Measurements from ENCODE around the gene FCHSD2. TPM values are rescaled to one million over a fixed set of nuclear protein-coding genes. Genes with fewer than 3 reads are reported as not detected.
A peak's percentile ranks its signal among the peaks of the same experiment; 100 is the strongest.

The FCHSD2 gene
- total and polyA plus RNA-seq, 2 of the 8 experiments (the other 6 are each of a cell fraction or from before 2014, with no cell fraction given) = 4.1 to 7.8 TPM

DNA sequence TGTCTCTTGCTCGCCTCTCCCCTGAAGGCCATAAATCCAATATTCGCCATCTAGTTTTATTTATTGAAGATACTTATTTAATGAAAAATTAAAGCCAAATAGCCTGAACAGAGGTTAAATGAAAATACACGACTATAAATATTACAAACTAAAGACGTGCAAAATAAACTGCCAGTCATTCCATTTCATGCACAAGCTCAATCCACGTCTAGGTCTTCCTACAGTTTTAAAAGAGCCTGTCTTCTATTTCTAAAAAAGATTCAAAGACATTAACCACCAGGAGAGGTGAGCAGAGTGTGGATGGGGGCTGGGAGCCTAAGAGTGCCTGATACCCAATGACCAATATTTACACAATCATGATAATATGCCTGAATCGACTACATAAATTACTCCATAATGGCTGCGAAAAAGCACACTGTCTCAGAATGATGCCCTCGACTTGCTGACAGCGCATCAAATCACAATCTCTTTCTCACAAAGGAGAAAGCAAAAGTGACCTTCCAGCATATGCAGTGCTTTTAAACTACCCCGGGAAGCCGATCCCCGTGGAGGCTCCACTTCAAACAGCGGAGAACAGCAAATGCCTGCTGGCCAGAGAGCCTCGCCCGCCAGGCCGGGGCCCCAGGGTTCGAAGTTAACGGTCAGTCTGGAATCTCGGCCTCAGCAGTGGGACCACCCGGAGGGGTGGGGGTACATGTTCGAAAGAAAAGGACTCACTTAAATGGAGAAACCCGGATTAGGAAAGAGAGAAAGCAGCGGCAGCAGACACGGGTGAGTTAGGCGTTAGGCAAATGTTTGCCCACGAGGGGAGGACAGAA is 1.7 kb downstream of the FCHSD2 start:
- H2BK12ac ChIP-seq (ENCODE audit: low read depth, low read length) = no peak overlapping the region

More for the DNA sequence above, 1.7 kb downstream of the FCHSD2 start:
- no peak overlapping the region for H2BK120ac ChIP-seq (replicated peaks; ENCODE audit: low read depth, low read length)
- peak overlapping the region; percentile 67 to 75 for H3K4me2 ChIP-seq (ENCODE audit: insufficient read depth in 1 of 2, low read depth in 2 of 2, low read length in 2 of 2)
- H2AFZ ChIP-seq (ENCODE audit: low read length) = no peak overlapping the region
- H3K27me3 ChIP-seq (replicated peaks in 1 of 4; ENCODE audit: control insufficient read depth in 3 of 4, extremely low read depth in 1 of 4, insufficient read depth in 3 of 4, low read length in 3 of 4) = peaks cover 0 to 12% (median 6%) of the 10 kb centered on the region in 4 experiments; a peak in 3 of 7 replicates
- no peaks in the 10 kb centered on the region for H3K79me2 ChIP-seq (ENCODE audit: control insufficient read depth in 1 of 2, insufficient read depth in 2 of 2, low read length in 2 of 2)
- H3K9ac ChIP-seq (replicated peaks in 1 of 4; ENCODE audit: extremely low read depth in 1 of 4, low read depth in 3 of 4, low read length in 3 of 4) = no peak overlapping the region; a peak in 2 of 7 replicates
- no peaks in the 10 kb centered on the region; a peak in 1 of 8 replicates for H3K36me3 ChIP-seq (ENCODE audit: control insufficient read depth in 2 of 4, insufficient read depth in 4 of 4, low read length in 3 of 4)
- no peak overlapping the region for H3K23ac ChIP-seq (ENCODE audit: insufficient read length)
- no peak overlapping the region for H4K5ac ChIP-seq (ENCODE audit: insufficient read length, low read depth, low read length)
- no peak overlapping the region for H3K27ac ChIP-seq (ENCODE audit: low read depth, low read length)
- no peak overlapping the region for H2BK15ac ChIP-seq (ENCODE audit: low read length)
- no peak overlapping the region for H3K56ac ChIP-seq (replicated peaks; ENCODE audit: insufficient read length, low read depth, low read length)
- DNase-seq (ENCODE audit: low read depth in 1 of 2, low spot score in 2 of 2) (peak in 1 of 2 experiments; percentile 56), FAIRE-seq (no peak)
- H4K20me1 ChIP-seq (replicated peaks in 1 of 2; ENCODE audit: control insufficient read depth in 1 of 2, insufficient read depth in 2 of 2, low read length in 2 of 2) = no peaks in the 10 kb centered on the region
- H3K4ac ChIP-seq (replicated peaks; ENCODE audit: insufficient read length, low read depth, low read length) = no peak overlapping the region
- H2BK20ac ChIP-seq (ENCODE audit: low read length) = no peak overlapping the region
- H4K8ac ChIP-seq (ENCODE audit: extremely low read depth, insufficient read depth, low read length) = no peak overlapping the region
- WGBS, 2 experiments (ENCODE audit: extremely low coverage in 1 of 2, insufficient coverage in 1 of 2, insufficient read length in 1 of 2, insufficient replicate concordance in 2 of 2, low coverage in 1 of 2, low lambda C conversion rate in 2 of 2, missing lambda C conversion rate in 1 of 2) = 24% methylated on average over 26 of the region's 26 CpGs; no CpG with 5 or more reads in 1 of the 2 experiments
- H3K23me2 ChIP-seq (ENCODE audit: low read depth, low read length) = peaks cover 15% of the 10 kb centered on the region; the same call in 1 of the 2 replicates
- no peak overlapping the region for H3K14ac ChIP-seq (ENCODE audit: insufficient read length)
- peak overlapping the region; percentile 69 to 80 (median 78) for H3K4me3 ChIP-seq (ENCODE audit: extremely low read depth in 1 of 4, insufficient read depth in 2 of 4, low read depth in 3 of 4, low read length in 4 of 4)
- CTCF ChIA-PET (ENCODE audit: partially characterized antibody) = interaction anchor here (0.7 kb wide), 1 partner anchor 402 kb away, joined by 3 read pairs; no protein-coding TSS in a partner anchor
- H4K91ac ChIP-seq (replicated peaks; ENCODE audit: insufficient read length, low read length) = no peak overlapping the region
- no peak overlapping the region for H2AK5ac ChIP-seq (ENCODE audit: low read depth, low read length)
- peaks cover 2 to 10% (median 8%) of the 10 kb centered on the region in 4 experiments; a peak in 6 of 7 replicates for H3K4me1 ChIP-seq (replicated peaks in 1 of 4; ENCODE audit: control insufficient read depth in 3 of 4, insufficient read depth in 4 of 4, low read length in 3 of 4)
- no peak overlapping the region for H3K18ac ChIP-seq (ENCODE audit: extremely low read depth, low read length)
- POLR2A ChIA-PET (ENCODE audit: partially characterized antibody) = no interaction called here
- no peaks in the 10 kb centered on the region for H3K9me3 ChIP-seq (ENCODE audit: insufficient read depth in 2 of 2, low read depth in 1 of 2, low read length in 1 of 2)
- H3K79me1 ChIP-seq (ENCODE audit: low read depth, low read length) = no peaks in the 10 kb centered on the region
- TF ChIP-seq KDM1A (IDR thresholded peaks at IDR 0.05; ENCODE audit: borderline replicate concordance, low read length) (peak; percentile 37; the same call in 1 of the 2 replicates), CBX8 (IDR thresholded peaks at IDR 0.05; ENCODE audit: borderline replicate concordance, low read depth, low read length) (no peak), CTBP2 (IDR thresholded peaks at IDR 0.05; ENCODE audit: borderline replicate concordance, insufficient read depth, insufficient read length, low read length) (peak; percentile 21), RXRA (IDR thresholded peaks at IDR 0.05; ENCODE audit: insufficient read depth, low read depth, low read length) (no peak)
- no peak overlapping the region for H2BK5ac ChIP-seq (ENCODE audit: low read depth, low read length)
